ENCODE data around the gene BMP8A.

GRCh38 chr1:39564941-39565340 is 73.5 kb downstream of the BMP8A start:
- no peak for TF ChIP-seq SPI1 (IDR thresholded peaks at IDR 0.05; ENCODE audit: borderline replicate concordance, low read depth, low read length)
- no peak for TF ChIP-seq ZBTB33 (CRISPR knock-in tag; IDR thresholded peaks at IDR 0.05)
- TF ChIP-seq RNF2 (IDR thresholded peaks at IDR 0.05): no peak
- TF ChIP-seq CEBPB (tag; IDR thresholded peaks at IDR 0.05): no peak
- no peak for TF ChIP-seq ZNF436 (CRISPR knock-in tag; IDR thresholded peaks at IDR 0.05)
- no peak for TF ChIP-seq MTA2 (IDR thresholded peaks at IDR 0.05; ENCODE audit: low read depth)
- TF ChIP-seq RNF219 (CRISPR knock-in tag; IDR thresholded peaks at IDR 0.05): no peak
- no peak for TF ChIP-seq CTCF (IDR thresholded peaks at IDR 0.05 in 2 of 3, conservative IDR thresholded peaks at IDR 0.05 in 1 of 3; ENCODE audit: insufficient read depth in 2 of 3, low read depth in 1 of 3, low read length in 3 of 3)
- no peak for TF ChIP-seq NONO (IDR thresholded peaks at IDR 0.05; ENCODE audit: low read depth in 2 of 2, low read length in 1 of 2)
- TF ChIP-seq TAF1 (IDR thresholded peaks at IDR 0.05; ENCODE audit: control insufficient read depth, extremely low read depth, insufficient read depth, low read length, severe bottlenecking): no peak
- no peak for TF ChIP-seq TFE3 (CRISPR knock-in tag; IDR thresholded peaks at IDR 0.05)
- no peak for TF ChIP-seq KDM1A (IDR thresholded peaks at IDR 0.05)
- no peak for TF ChIP-seq TBL1XR1 (IDR thresholded peaks at IDR 0.05; ENCODE audit: low read length in 2 of 2)

All from K562 (cell line).